PFSK-1 (cell line): ENCODE results near the gene TMC8.

Experiments used
- FOXP2 ChIP-seq: optimal IDR thresholded peaks from 2 replicates; pipeline ENCODE3; 2011; ENCODE audit warnings: borderline replicate concordance, control low read depth, inconsistent platforms; ENCODE audit not compliant: insufficient read depth; ENCODE audit errors: extremely low read length, extremely low read depth
- POLR2AphosphoS5 ChIP-seq: IDR thresholded peaks from 2 replicates; pipeline ENCODE4 v1.6.1; 2012; ENCODE audit warnings: low read depth, mild to moderate bottlenecking, control low read depth, low read length, moderate library complexity
- REST ChIP-seq, 2 experiments: IDR thresholded peaks; 2 replicates each; pipeline versions ENCODE4 v1.6.1 to v1.8.0; 2011 to 2012; ENCODE audit warnings: low read depth in 2 of 2, low read length in 2 of 2, control low read depth in 1 of 2, inconsistent platforms in 1 of 2, mild to moderate bottlenecking in 1 of 2, moderate library complexity in 1 of 2; ENCODE audit not compliant: insufficient read depth in 1 of 2
- SIN3A ChIP-seq: IDR thresholded peaks from 2 replicates; pipeline ENCODE4 v1.6.1; 2012; ENCODE audit warnings: mild to moderate bottlenecking, low read length, moderate library complexity, borderline replicate concordance; ENCODE audit not compliant: insufficient read depth
- TAF1 ChIP-seq: IDR thresholded peaks from 2 replicates; pipeline ENCODE4 v1.6.1; 2012; ENCODE audit warnings: low read length, control low read depth, borderline replicate concordance; ENCODE audit not compliant: insufficient read depth

- no peak for TF ChIP-seq POLR2AphosphoS5
- TF ChIP-seq SIN3A, result no peak
- no peak for TF ChIP-seq TAF1
- TF ChIP-seq REST (IDR thresholded peaks at IDR 0.05; ENCODE audit: insufficient read depth in 1 of 2, low read depth in 2 of 2, low read length in 2 of 2), result no peak
- TF ChIP-seq FOXP2, result no peak
Measured at GRCh38 chr17:78107976-78108725, 22.4 kb upstream of the TMC8 start.
